Cardiac fibroblast (primary cell): ENCODE measurements around the gene SHTN1.

Experiments used
- DNase-seq, 2 donors: peaks; one replicate each; pipeline versions ENCODE4 v3.0.0 to v3.0.0-alpha.2; 2010; ENCODE audit warnings: low read depth in 2 of 2
- H3K4me3 ChIP-seq, 2 donors: replicated peaks in 1 of 2; 1 replicate in 1 of 2; 2 replicates in 1 of 2; pipeline ENCODE4 v1.5.1; 2011; ENCODE audit warnings: low read depth in 2 of 2, low read length in 2 of 2, mild to moderate bottlenecking in 2 of 2, moderate library complexity in 1 of 2
- CTCF ChIP-seq: IDR thresholded peaks from one replicate; pipeline ENCODE4 v1.5.1; 2011; ENCODE audit warnings: low read depth, mild to moderate bottlenecking, low read length, inconsistent platforms

Gene SHTN1

GRCh38 chr10:116988311-116988710 lies 16.7 kb downstream of the SHTN1 start:
- H3K4me3 ChIP-seq = no peak overlapping the region
- DNase-seq = no peak
- no peak for TF ChIP-seq CTCF

GRCh38 chr10:116985611-116986010 lies 19.4 kb downstream of the SHTN1 start:
- no peak for TF ChIP-seq CTCF
- no peak overlapping the region for H3K4me3 ChIP-seq
- no peak for DNase-seq

GRCh38 chr10:116984202-116984990 lies 20.6 kb downstream of the SHTN1 start:
- no peak for DNase-seq
- no peak for TF ChIP-seq CTCF
- H3K4me3 ChIP-seq = no peak overlapping the region

- no peak overlapping the region for H3K4me3 ChIP-seq
- DNase-seq = no peak
- no peak for TF ChIP-seq CTCF
Measured at GRCh38 chr10:116980041-116980440, 24.9 kb downstream of the SHTN1 start.

- no peak for DNase-seq
- TF ChIP-seq CTCF = no peak
- H3K4me3 ChIP-seq = no peak overlapping the region
Measured at GRCh38 chr10:116978901-116979300, 26.1 kb downstream of the SHTN1 start.

- TF ChIP-seq CTCF = no peak
- peak; percentile 79 to 87 for DNase-seq
- peak overlapping the region in 1 of 2 donors; percentile 1 for H3K4me3 ChIP-seq
Measured at GRCh38 chr10:116974456-116975005, 30.5 kb downstream of the SHTN1 start.
